ENCODE results near the gene A2M. TPM values are rescaled to one million over a fixed set of nuclear protein-coding genes. Genes with fewer than 3 reads are reported as not detected.

The A2M gene
- total RNA-seq, 1 experiment from 2014 or later = not detected

GRCh38 chr12:9098463-9099026, 17.2 kb downstream of the A2M start:
- Histone ChIP-seq H3K36me3 (ENCODE audit: insufficient read depth, low read length) (no peaks in the 10 kb centered on the region), H3K4me1 (ENCODE audit: low read length) (no peaks in the 10 kb centered on the region), H3K4me3 (ENCODE audit: low read length) (no peak overlapping the region), H3K27me3 (ENCODE audit: low read length) (no peaks in the 10 kb centered on the region), H3K9ac (ENCODE audit: low read length) (no peak overlapping the region), H3K4me2 (ENCODE audit: low read depth, low read length, poor library complexity, severe bottlenecking) (no peak overlapping the region), H2AFZ (ENCODE audit: low read length) (no peak overlapping the region), H3K79me2 (ENCODE audit: low read length) (no peaks in the 10 kb centered on the region), H3K9me3 (ENCODE audit: low read length) (no peaks in the 10 kb centered on the region), H4K20me1 (ENCODE audit: insufficient read depth, low read depth, low read length) (no peaks in the 10 kb centered on the region), H3K9me2 (replicated peaks; ENCODE audit: insufficient read depth, low read length) (no peaks in the 10 kb centered on the region), H3K27ac (ENCODE audit: low read length) (no peak overlapping the region)
- DNase-seq = no peak

- no peaks in the 10 kb centered on the region for H3K9me2 ChIP-seq (replicated peaks; ENCODE audit: insufficient read depth, low read length)
- H2AFZ ChIP-seq (ENCODE audit: low read length) = no peak overlapping the region
- H3K4me1 ChIP-seq (ENCODE audit: low read length) = no peaks in the 10 kb centered on the region
- H3K36me3 ChIP-seq (ENCODE audit: insufficient read depth, low read length) = no peaks in the 10 kb centered on the region
- no peak overlapping the region for H3K4me2 ChIP-seq (ENCODE audit: low read depth, low read length, poor library complexity, severe bottlenecking)
- DNase-seq = no peak
- H3K79me2 ChIP-seq (ENCODE audit: low read length) = no peaks in the 10 kb centered on the region
- no peak overlapping the region for H3K4me3 ChIP-seq (ENCODE audit: low read length)
- no peaks in the 10 kb centered on the region for H3K9me3 ChIP-seq (ENCODE audit: low read length)
- no peak overlapping the region for H3K9ac ChIP-seq (ENCODE audit: low read length)
- H3K27ac ChIP-seq (ENCODE audit: low read length) = no peak overlapping the region
- H3K27me3 ChIP-seq (ENCODE audit: low read length) = no peaks in the 10 kb centered on the region
- no peaks in the 10 kb centered on the region for H4K20me1 ChIP-seq (ENCODE audit: insufficient read depth, low read depth, low read length)
Observed at GRCh38 chr12:9098115-9098452, 17.6 kb downstream of the A2M start.

- no peak overlapping the region for H3K9ac ChIP-seq (ENCODE audit: low read length)
Observed at GRCh38 chr12:9096563-9097176, 19.0 kb downstream of the A2M start.

GRCh38 chr12:9095322-9095721, 20.4 kb downstream of the A2M start:
- H3K9ac ChIP-seq (ENCODE audit: low read length) = no peak overlapping the region
- H3K27ac ChIP-seq (ENCODE audit: low read length) = no peak overlapping the region
- no peaks in the 10 kb centered on the region for H3K79me2 ChIP-seq (ENCODE audit: low read length)
- no peak for DNase-seq
- no peaks in the 10 kb centered on the region for H3K36me3 ChIP-seq (ENCODE audit: insufficient read depth, low read length)
- no peaks in the 10 kb centered on the region for H3K9me3 ChIP-seq (ENCODE audit: low read length)
- no peaks in the 10 kb centered on the region for H3K27me3 ChIP-seq (ENCODE audit: low read length)
- H2AFZ ChIP-seq (ENCODE audit: low read length) = no peak overlapping the region
- no peak overlapping the region for H3K4me3 ChIP-seq (ENCODE audit: low read length)
- H3K4me2 ChIP-seq (ENCODE audit: low read depth, low read length, poor library complexity, severe bottlenecking) = no peak overlapping the region
- H4K20me1 ChIP-seq (ENCODE audit: insufficient read depth, low read depth, low read length) = no peaks in the 10 kb centered on the region
- H3K9me2 ChIP-seq (replicated peaks; ENCODE audit: insufficient read depth, low read length) = no peaks in the 10 kb centered on the region
- H3K4me1 ChIP-seq (ENCODE audit: low read length) = no peaks in the 10 kb centered on the region

More at GRCh38 chr12:9096563-9097176, 19.0 kb downstream of the A2M start:
- H4K20me1 ChIP-seq (ENCODE audit: insufficient read depth, low read depth, low read length) = no peaks in the 10 kb centered on the region
- H3K79me2 ChIP-seq (ENCODE audit: low read length) = no peaks in the 10 kb centered on the region
- no peaks in the 10 kb centered on the region for H3K27me3 ChIP-seq (ENCODE audit: low read length)
- H3K4me3 ChIP-seq (ENCODE audit: low read length) = no peak overlapping the region
- no peak overlapping the region for H2AFZ ChIP-seq (ENCODE audit: low read length)
- H3K4me2 ChIP-seq (ENCODE audit: low read depth, low read length, poor library complexity, severe bottlenecking) = no peak overlapping the region
- H3K9me3 ChIP-seq (ENCODE audit: low read length) = no peaks in the 10 kb centered on the region
- H3K9me2 ChIP-seq (replicated peaks; ENCODE audit: insufficient read depth, low read length) = no peaks in the 10 kb centered on the region
- H3K36me3 ChIP-seq (ENCODE audit: insufficient read depth, low read length) = no peaks in the 10 kb centered on the region
- no peak for DNase-seq
- H3K27ac ChIP-seq (ENCODE audit: low read length) = no peak overlapping the region
- H3K4me1 ChIP-seq (ENCODE audit: low read length) = no peaks in the 10 kb centered on the region

- no peak for DNase-seq
- Histone ChIP-seq H3K27ac (ENCODE audit: low read length) (no peak overlapping the region), H3K4me2 (ENCODE audit: low read depth, low read length, poor library complexity, severe bottlenecking) (no peak overlapping the region), H4K20me1 (ENCODE audit: insufficient read depth, low read depth, low read length) (no peaks in the 10 kb centered on the region), H2AFZ (ENCODE audit: low read length) (no peak overlapping the region), H3K4me1 (ENCODE audit: low read length) (no peaks in the 10 kb centered on the region), H3K9me3 (ENCODE audit: low read length) (no peaks in the 10 kb centered on the region), H3K9me2 (replicated peaks; ENCODE audit: insufficient read depth, low read length) (no peaks in the 10 kb centered on the region), H3K27me3 (ENCODE audit: low read length) (no peaks in the 10 kb centered on the region), H3K79me2 (ENCODE audit: low read length) (no peaks in the 10 kb centered on the region), H3K4me3 (ENCODE audit: low read length) (no peak overlapping the region), H3K36me3 (ENCODE audit: insufficient read depth, low read length) (no peaks in the 10 kb centered on the region), H3K9ac (ENCODE audit: low read length) (no peak overlapping the region)
Observed at GRCh38 chr12:9094512-9095206, 21.1 kb downstream of the A2M start.

- Histone ChIP-seq H3K79me2 (ENCODE audit: low read length) (no peaks in the 10 kb centered on the region), H3K4me1 (ENCODE audit: low read length) (no peaks in the 10 kb centered on the region), H3K27me3 (ENCODE audit: low read length) (no peaks in the 10 kb centered on the region), H3K4me3 (ENCODE audit: low read length) (no peak overlapping the region), H3K9me3 (ENCODE audit: low read length) (no peaks in the 10 kb centered on the region), H3K27ac (ENCODE audit: low read length) (no peak overlapping the region), H3K9me2 (replicated peaks; ENCODE audit: insufficient read depth, low read length) (no peaks in the 10 kb centered on the region), H3K4me2 (ENCODE audit: low read depth, low read length, poor library complexity, severe bottlenecking) (no peak overlapping the region), H4K20me1 (ENCODE audit: insufficient read depth, low read depth, low read length) (no peaks in the 10 kb centered on the region), H3K36me3 (ENCODE audit: insufficient read depth, low read length) (no peaks in the 10 kb centered on the region), H3K9ac (ENCODE audit: low read length) (no peak overlapping the region), H2AFZ (ENCODE audit: low read length) (no peak overlapping the region)
- DNase-seq = no peak
Observed at GRCh38 chr12:9091891-9092598, 23.7 kb downstream of the A2M start.

GRCh38 chr12:9090220-9090619, 25.5 kb downstream of the A2M start:
- no peaks in the 10 kb centered on the region for H3K27me3 ChIP-seq (ENCODE audit: low read length)
- no peak overlapping the region for H2AFZ ChIP-seq (ENCODE audit: low read length)
- H4K20me1 ChIP-seq (ENCODE audit: insufficient read depth, low read depth, low read length) = no peaks in the 10 kb centered on the region

GRCh38 chr12:9087087-9087835, 28.5 kb downstream of the A2M start:
- Histone ChIP-seq H3K4me3 (ENCODE audit: low read length) (no peak overlapping the region), H2AFZ (ENCODE audit: low read length) (no peak overlapping the region), H3K9ac (ENCODE audit: low read length) (no peak overlapping the region), H3K27ac (ENCODE audit: low read length) (no peak overlapping the region), H3K9me2 (replicated peaks; ENCODE audit: insufficient read depth, low read length) (no peaks in the 10 kb centered on the region), H3K9me3 (ENCODE audit: low read length) (no peaks in the 10 kb centered on the region; the same call in 1 of the 2 replicates), H3K36me3 (ENCODE audit: insufficient read depth, low read length) (no peaks in the 10 kb centered on the region), H3K27me3 (ENCODE audit: low read length) (no peaks in the 10 kb centered on the region), H4K20me1 (ENCODE audit: insufficient read depth, low read depth, low read length) (no peaks in the 10 kb centered on the region), H3K79me2 (ENCODE audit: low read length) (no peaks in the 10 kb centered on the region), H3K4me2 (ENCODE audit: low read depth, low read length, poor library complexity, severe bottlenecking) (no peak overlapping the region), H3K4me1 (ENCODE audit: low read length) (no peaks in the 10 kb centered on the region)
- DNase-seq = no peak

More at GRCh38 chr12:9090220-9090619, 25.5 kb downstream of the A2M start:
- H3K4me2 ChIP-seq (ENCODE audit: low read depth, low read length, poor library complexity, severe bottlenecking) = no peak overlapping the region
- no peak overlapping the region for H3K9ac ChIP-seq (ENCODE audit: low read length)
- H3K4me1 ChIP-seq (ENCODE audit: low read length) = no peaks in the 10 kb centered on the region
- H3K79me2 ChIP-seq (ENCODE audit: low read length) = no peaks in the 10 kb centered on the region
- no peaks in the 10 kb centered on the region for H3K36me3 ChIP-seq (ENCODE audit: insufficient read depth, low read length)
- H3K9me2 ChIP-seq (replicated peaks; ENCODE audit: insufficient read depth, low read length) = no peaks in the 10 kb centered on the region
- no peak for DNase-seq
- no peak overlapping the region for H3K4me3 ChIP-seq (ENCODE audit: low read length)
- H3K9me3 ChIP-seq (ENCODE audit: low read length) = no peaks in the 10 kb centered on the region
- no peak overlapping the region for H3K27ac ChIP-seq (ENCODE audit: low read length)

Data from Karpas-422 (cell line).